Small intestine (tissue), 7 donors: ENCODE measurements around the gene MBTPS1. TPM values are rescaled to one million over a fixed set of nuclear protein-coding genes. Genes with fewer than 3 reads are reported as not detected.
"Not testable (repeated sequence)": the region's sequence is repeated elsewhere in the genome, so short reads cannot be mapped to it uniquely, and the experiment has no call there.

Source experiments
- DNase-seq, 2 donors: peaks; one replicate each; pipeline versions ENCODE4 v3.0.0 to v3.0.0-alpha.2; 2013
- FAIRE-seq: peaks from 2 replicates; lab custom pipeline; 2012; peaks lifted over from hg19 to GRCh38; lab: Jason Lieb, UNC
- H3K27ac ChIP-seq, 3 donors: one replicate each; pipeline ENCODE4 v1.5.1; 2013; ENCODE audit warnings: low read length in 2 of 3, mild to moderate bottlenecking in 2 of 3, control low read depth in 1 of 3, inconsistent platforms in 1 of 3, low read depth in 1 of 3, moderate library complexity in 1 of 3
- H3K27me3 ChIP-seq, 3 donors: one replicate each; pipeline ENCODE4 v1.6.1; 2013; ENCODE audit warnings: low read length in 3 of 3, inconsistent platforms in 1 of 3; ENCODE audit not compliant: control insufficient read depth in 3 of 3, insufficient read depth in 3 of 3
- H3K36me3 ChIP-seq, 3 donors: one replicate each; pipeline ENCODE4 v1.6.1; 2013; ENCODE audit warnings: low read length in 3 of 3, inconsistent platforms in 1 of 3, low read depth in 1 of 3, mild to moderate bottlenecking in 1 of 3, moderate library complexity in 1 of 3; ENCODE audit not compliant: control insufficient read depth in 3 of 3, insufficient read depth in 2 of 3
- H3K4me1 ChIP-seq, 3 donors: one replicate each; pipeline ENCODE4 v1.6.1; 2013; ENCODE audit warnings: low read length in 2 of 3, inconsistent platforms in 1 of 3, low read depth in 1 of 3, mild to moderate bottlenecking in 1 of 3, moderate library complexity in 1 of 3; ENCODE audit not compliant: control insufficient read depth in 3 of 3, insufficient read depth in 2 of 3
- H3K4me3 ChIP-seq, 3 donors: one replicate each; pipeline ENCODE4 v1.5.1; 2013; ENCODE audit warnings: low read length in 3 of 3, control low read depth in 1 of 3, inconsistent platforms in 1 of 3, low read depth in 1 of 3, mild to moderate bottlenecking in 1 of 3, moderate library complexity in 1 of 3
- H3K9me3 ChIP-seq, 2 donors: one replicate each; pipeline ENCODE4 v1.6.1; 2013; ENCODE audit warnings: low read depth in 1 of 2, low read length in 1 of 2; ENCODE audit not compliant: control insufficient read depth in 2 of 2, insufficient read depth in 1 of 2
- WGBS, 3 donors: extraction: QIAGEN DNeasy Blood & Tissue Kit; methylation state at CpG; one replicate each; pipeline ENCODE4 v1.1.7; 2013; 5-methylcytosine and 5-hydroxymethylcytosine counted together
- polyA plus RNA-seq, 4 donors: library from polyadenylated mRNA; stranded (reverse) in 3 of 4; unstranded in 1 of 4; fragments of 200-250 nt in 3 of 4; fragments of 120-200 nt in 1 of 4; gene quantifications; one replicate each; pipeline versions ENCODE4 v1.2.1 to v1.2.3, GENCODE V29; 2013
- donor health status: healthy with polysubstance abuse.
- donor health status: control.
- donor health status: control.
- donor health status: Bipolar disorder and iron deficiency.
- donor health status: healthy.

The MBTPS1 gene
- polyA plus RNA-seq, 4 donors: 24.0 to 69.0 (median 35.7) TPM

DNA sequence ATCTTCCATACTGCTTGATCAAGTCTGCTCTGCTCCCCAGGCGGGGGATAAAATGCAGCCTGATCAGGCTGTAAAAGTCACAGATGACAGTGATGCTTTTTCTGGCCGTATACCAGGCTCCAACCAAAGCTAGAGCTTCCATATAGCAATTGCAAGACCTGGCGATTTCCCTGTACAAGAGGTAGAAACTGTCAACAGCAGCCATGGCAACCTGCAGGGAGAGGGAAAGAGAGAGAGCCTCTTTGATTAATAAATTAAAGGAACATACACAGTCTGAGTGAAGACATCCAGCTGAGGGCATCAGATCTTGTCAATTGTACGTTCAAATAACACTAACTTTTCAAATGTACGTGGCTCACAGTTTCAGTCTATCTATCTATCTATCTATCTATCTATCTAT, 14.4 kb upstream of the MBTPS1 start:
- Histone ChIP-seq H3K4me1 (no peaks in the 10 kb centered on the region), H3K27me3 (no peaks in the 10 kb centered on the region), H3K36me3 (peaks cover 3 to 24% (median 3%) of the 10 kb centered on the region in 3 donors), H3K9me3 (no peaks in the 10 kb centered on the region), H3K27ac (no peak overlapping the region), H3K4me3 (no peak overlapping the region)
- DNase-seq (no peak), FAIRE-seq (no peak)
- 81 to 86% (median 84%) methylated on average over 5 of the region's 5 CpGs for WGBS, 3 donors

DNA sequence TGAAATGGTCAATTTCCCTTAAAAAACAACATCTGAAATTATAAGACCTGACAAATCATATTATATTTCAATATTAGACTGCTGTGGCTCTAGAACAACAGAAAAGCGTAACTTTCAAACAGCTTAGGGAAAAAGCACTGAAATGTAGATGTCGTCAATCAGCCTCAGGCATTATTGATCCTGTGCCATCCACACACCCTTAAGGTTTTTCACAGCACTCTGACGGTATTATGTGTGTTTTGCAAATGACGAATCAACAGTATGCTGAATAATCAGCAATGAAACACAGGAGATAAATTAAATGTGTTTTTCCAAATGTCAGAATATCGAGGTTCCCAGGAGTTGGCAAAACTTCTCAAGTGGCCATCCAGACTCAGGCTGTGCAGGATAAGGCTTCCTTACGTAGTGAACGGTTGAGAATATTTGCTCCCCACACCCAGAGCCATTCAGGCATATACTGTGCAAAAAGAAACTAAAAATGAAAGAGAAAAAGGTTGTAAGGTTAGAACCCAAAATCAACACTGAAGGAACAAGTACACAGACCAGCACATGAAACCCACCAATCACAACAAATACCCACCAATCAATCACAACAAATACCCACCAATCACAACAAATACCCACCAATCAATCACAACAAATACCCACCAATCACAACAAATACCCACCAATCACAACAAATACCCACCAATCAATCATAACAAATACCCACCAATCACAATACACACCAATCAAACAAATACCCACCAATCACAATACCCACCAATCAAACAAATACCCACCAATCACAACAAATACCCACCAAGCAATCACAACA, 7.7 kb upstream of the MBTPS1 start:
- Histone ChIP-seq H3K4me1 (no peaks in the 10 kb centered on the region), H3K27me3 (no peaks in the 10 kb centered on the region), H3K4me3 (no peak overlapping the region), H3K36me3 (peaks cover 0 to 21% (median 0%) of the 10 kb centered on the region in 3 donors), H3K27ac (no peak overlapping the region), H3K9me3 (no peaks in the 10 kb centered on the region)
- FAIRE-seq (no peak), DNase-seq (no peak)
- 82 to 90% (median 89%) methylated on average over 7 of the region's 7 CpGs for WGBS, 3 donors

DNA sequence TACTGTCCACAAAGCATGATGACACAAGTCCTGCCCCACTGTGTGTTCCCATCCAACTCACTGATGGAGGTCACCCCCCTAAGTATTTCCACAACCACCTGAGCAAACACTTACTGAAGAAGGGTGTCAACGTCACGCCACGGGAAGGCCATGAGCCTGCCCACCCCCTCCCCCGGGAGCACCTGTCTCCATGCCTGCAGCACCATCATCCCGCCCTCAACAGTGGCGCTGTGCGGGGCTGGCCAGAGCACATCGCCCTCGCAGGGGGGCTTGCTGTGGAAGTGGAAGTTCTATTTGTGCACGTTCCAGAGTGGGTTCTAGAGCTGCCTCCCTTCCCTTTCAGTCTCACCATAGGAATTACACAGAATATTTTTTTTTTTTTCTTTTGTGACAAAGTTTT, 4.3 kb upstream of the MBTPS1 start:
- H3K36me3 ChIP-seq: peaks cover 0 to 8% (median 0%) of the 10 kb centered on the region in 3 donors
- H3K4me1 ChIP-seq: peaks cover 0 to 6% (median 2%) of the 10 kb centered on the region in 3 donors
- WGBS, 3 donors: 87 to 89% (median 89%) methylated on average over 10 of the region's 10 CpGs
- no peak for FAIRE-seq
- DNase-seq: no peak
- no peak overlapping the region for H3K27ac ChIP-seq
- H3K27me3 ChIP-seq: no peaks in the 10 kb centered on the region
- no peaks in the 10 kb centered on the region for H3K9me3 ChIP-seq
- H3K4me3 ChIP-seq: no peak overlapping the region

DNA sequence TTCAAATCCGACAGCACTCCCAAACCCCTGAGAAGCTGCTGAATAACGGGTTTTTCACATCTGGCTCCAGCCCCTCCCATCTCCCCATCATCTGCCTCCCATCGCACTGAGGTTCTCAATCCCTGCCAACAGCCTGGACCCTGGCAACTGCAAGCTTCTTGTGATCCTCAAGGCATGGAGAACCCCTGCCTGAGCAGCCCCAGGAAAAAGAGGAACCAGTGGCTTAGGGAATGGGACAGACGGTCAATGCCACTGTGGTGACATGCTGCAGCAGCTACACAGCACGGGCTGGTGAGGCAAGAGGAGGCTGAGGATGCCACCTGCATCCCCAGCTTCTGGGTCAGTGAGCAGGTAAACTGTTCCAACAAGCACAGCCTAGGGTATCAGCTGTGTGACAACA, 3.3 kb upstream of the MBTPS1 start:
- FAIRE-seq: no peak

DNA sequence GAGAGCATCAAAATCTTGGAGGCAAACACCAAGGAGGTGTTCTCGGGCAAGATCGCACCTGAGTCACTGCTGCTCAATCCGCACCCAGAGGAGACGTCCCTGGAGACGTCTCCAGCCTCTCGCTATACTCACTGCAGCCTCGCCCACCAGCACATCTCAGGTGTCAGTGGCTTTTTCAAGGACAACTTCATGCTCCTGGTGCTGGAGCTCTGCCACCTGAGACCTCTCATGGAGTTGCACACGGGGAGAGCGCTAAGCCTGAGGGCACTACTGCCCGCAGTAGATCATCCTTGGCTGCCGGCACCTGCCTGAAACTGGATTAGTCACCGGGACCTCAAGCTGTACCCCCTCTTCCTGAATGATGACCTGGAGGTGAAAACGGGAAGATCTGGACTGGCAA, 2.6 kb upstream of the MBTPS1 start:
- Histone ChIP-seq H3K4me1 (peaks cover 4 to 9% (median 8%) of the 10 kb centered on the region in 3 donors), H3K9me3 (no peaks in the 10 kb centered on the region), H3K4me3 (no peak overlapping the region), H3K27me3 (no peaks in the 10 kb centered on the region), H3K27ac (no peak overlapping the region), H3K36me3 (peaks cover 0 to 6% (median 0%) of the 10 kb centered on the region in 3 donors)
- FAIRE-seq: no peak
- 74 to 89% (median 83%) methylated on average over 13 of the region's 13 CpGs for WGBS, 3 donors
- no peak for DNase-seq

More for the DNA sequence above, 3.3 kb upstream of the MBTPS1 start:
- Histone ChIP-seq H3K27me3 (no peaks in the 10 kb centered on the region), H3K9me3 (no peaks in the 10 kb centered on the region), H3K27ac (no peak overlapping the region), H3K4me3 (no peak overlapping the region), H3K4me1 (peaks cover 4 to 8% (median 8%) of the 10 kb centered on the region in 3 donors), H3K36me3 (peaks cover 0 to 8% (median 0%) of the 10 kb centered on the region in 3 donors)
- DNase-seq: no peak
- WGBS, 3 donors: 71 to 77% (median 72%) methylated on average over 5 of the region's 5 CpGs

DNA sequence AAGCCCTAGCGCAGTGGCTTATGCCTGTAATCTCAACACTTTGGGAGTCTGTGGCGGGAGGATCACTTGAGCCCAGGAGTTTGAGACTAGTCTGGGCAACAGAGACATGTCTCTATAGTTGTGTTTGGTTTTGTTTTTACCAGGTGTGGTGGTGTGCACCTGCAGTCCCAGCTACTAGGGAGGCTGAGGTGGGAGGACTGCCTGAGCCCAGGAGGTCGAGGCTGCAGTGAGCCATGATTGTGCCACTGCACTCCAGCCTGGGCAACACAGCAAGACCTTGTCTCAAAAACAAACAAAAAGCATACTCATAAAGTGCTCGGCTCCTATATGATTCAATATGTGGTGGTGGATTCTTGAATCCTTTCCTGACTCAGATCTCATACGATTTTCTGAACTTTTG, 1.6 kb upstream of the MBTPS1 start:
- not testable (repeated sequence) for H3K4me3 ChIP-seq, H3K4me1 ChIP-seq, H3K27ac ChIP-seq, H3K9me3 ChIP-seq, DNase-seq, H3K36me3 ChIP-seq, FAIRE-seq, H3K27me3 ChIP-seq
- 88 to 93% (median 88%) methylated on average over 5 of the region's 5 CpGs for WGBS, 3 donors

DNA sequence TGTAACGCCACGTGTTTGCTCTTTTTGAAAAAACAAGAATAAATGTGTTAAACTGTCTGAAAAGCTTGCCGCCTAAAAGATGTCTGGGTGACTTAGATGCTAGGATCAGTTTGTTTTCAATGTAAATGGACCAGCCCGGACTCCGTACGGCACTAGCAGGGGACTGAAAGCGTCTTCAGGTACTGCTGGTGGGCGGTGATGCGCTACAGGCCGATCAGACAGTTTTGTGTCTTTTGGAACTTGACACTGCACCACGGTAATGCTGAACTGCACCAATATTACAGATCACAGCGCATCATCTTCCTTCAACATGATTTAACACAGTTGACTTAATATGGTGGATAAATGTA, 727 bp upstream of the MBTPS1 start:
- peak overlapping the region in 2 of 3 donors; percentile 90 to 94 for H3K27ac ChIP-seq
- peak in 1 of 2 donors; percentile 74 for DNase-seq
- 6 to 9% (median 8%) methylated on average over 12 of the region's 12 CpGs for WGBS, 3 donors

DNA sequence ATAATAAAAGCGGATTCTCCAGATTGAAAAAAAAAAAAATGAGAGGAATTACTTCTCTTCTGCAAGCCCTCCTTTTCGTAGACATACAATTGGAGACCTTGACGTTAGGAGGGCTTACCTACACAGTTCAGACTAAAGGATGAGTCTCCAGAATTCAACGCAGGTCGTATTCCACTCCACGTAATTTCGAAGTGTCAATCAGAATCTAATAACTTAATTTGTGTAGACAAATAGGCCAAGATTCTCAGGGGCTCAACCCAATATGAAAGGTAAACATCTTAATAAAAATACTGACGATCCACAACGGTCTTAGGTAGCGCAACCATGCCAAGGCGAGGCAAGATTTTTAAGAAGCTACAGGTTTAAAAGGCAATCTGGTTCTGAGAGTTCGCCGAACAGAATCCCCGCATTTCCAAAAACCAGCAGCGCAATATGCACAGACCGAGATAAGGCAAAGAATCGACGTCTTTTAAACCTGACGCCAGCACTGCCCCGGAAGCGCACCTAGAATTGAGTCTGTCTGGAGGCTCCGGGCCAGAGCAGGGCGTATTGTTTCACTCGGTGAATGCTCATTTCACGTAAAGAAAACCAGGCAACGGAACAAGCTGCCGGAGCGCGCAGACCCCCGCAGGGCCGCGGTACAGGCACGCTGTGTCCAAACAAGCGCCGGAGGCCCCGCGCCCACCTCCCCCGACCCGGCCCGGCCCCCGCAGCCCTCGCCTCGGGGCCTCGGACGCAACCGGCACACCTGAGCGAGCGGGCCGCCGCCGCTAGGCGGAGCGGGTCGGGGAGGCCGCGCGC, 623 bp downstream of the MBTPS1 start:
- no peak for FAIRE-seq
- Histone ChIP-seq H3K4me3 (peak overlapping the region; percentile 86 to 99 (median 91)), H3K27ac (peak overlapping the region; percentile 68 to 94 (median 85)), H3K9me3 (no peaks in the 10 kb centered on the region), H3K36me3 (peaks cover 0 to 2% (median 0%) of the 10 kb centered on the region in 3 donors), H3K4me1 (peaks cover 4 to 9% (median 8%) of the 10 kb centered on the region in 3 donors), H3K27me3 (no peaks in the 10 kb centered on the region)
- peak in 1 of 2 donors; percentile 65 for DNase-seq
- WGBS, 3 donors: 1% methylated on average over 38 to 57 of the region's 57 CpGs

More for the DNA sequence above, 727 bp upstream of the MBTPS1 start:
- no peaks in the 10 kb centered on the region for H3K9me3 ChIP-seq
- no peak for FAIRE-seq
- H3K27me3 ChIP-seq: no peaks in the 10 kb centered on the region
- H3K4me1 ChIP-seq: peaks cover 4 to 9% (median 8%) of the 10 kb centered on the region in 3 donors
- peaks cover 0 to 4% (median 0%) of the 10 kb centered on the region in 3 donors for H3K36me3 ChIP-seq
- peak overlapping the region; percentile 86 to 99 (median 91) for H3K4me3 ChIP-seq
